Islet of Langerhans (tissue), 1 donor: ENCODE results near the gene SKAP2.

ENCODE experiments used
- FAIRE-seq: peaks from one replicate; lab custom pipeline; 2011; peaks lifted over from hg19 to GRCh38; lab: Jason Lieb, UNC

SKAP2 gene

DNA sequence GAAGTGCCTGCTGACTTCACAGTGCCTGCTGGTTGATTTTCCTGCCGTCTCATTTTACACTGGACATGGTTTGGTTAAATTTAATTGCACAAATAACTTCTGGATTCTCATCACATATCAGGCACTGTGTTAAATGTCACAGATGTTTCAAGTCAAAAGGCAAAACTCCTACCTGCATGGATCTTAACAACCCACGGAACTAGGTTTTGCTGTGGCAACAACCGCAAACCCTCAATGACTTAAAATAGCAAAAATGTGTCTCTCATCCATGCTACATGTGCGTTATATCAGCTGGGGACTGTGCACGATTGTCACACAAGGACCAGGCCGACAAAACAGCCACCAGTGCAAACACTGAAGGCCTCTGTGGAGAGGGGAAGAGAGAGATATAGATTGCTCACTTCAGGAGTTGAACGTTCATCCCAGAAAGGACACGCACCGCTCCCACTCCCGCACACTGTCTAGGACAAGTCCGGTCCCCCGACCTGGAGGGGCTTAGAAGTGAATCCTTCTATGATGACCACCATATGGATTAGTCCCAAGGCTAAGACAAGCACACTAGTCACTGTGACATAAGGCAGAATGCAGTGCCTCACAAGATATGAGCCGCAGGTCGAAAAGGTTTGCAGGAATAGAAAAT, 233.3 kb downstream of the SKAP2 start:
- no peak for FAIRE-seq

DNA sequence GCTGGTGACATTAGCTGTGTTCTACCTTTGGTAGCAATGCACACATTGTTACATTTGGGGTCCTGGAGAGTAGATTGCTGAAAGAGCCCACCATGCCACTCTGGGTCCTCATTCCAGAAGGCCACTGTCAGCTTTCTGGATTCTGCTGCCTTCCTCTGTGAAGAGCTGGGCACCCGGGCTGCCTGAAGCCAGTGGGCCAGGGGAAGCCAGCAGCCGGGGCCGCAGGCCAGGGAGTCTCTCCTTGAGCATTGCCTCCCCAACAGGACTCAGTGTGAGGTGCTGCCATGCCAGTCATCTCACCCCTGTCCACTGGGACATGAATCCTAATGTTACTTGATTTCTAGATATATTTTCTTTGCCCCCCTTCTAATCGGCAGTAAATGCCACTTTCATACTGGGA, 234.0 kb downstream of the SKAP2 start:
- FAIRE-seq = no peak

DNA sequence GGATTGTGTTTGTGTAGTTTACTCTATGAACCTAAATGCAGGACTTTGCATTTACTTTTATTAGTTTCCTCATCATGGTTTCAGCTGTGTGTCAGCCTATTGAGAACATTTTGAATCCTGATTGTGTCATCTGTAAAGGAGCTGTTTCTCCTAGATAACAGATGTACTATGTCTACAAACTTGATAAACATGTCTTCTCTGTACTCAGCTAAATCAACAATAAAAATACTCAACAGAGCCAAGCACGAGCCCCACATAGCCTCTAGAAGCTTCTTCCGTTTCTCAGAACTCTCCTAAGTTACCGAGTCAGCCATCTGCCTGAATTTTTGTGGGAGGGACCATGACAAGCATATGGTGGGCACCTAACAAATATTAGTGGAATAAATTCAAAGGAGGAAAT, 234.7 kb downstream of the SKAP2 start:
- no peak for FAIRE-seq

DNA sequence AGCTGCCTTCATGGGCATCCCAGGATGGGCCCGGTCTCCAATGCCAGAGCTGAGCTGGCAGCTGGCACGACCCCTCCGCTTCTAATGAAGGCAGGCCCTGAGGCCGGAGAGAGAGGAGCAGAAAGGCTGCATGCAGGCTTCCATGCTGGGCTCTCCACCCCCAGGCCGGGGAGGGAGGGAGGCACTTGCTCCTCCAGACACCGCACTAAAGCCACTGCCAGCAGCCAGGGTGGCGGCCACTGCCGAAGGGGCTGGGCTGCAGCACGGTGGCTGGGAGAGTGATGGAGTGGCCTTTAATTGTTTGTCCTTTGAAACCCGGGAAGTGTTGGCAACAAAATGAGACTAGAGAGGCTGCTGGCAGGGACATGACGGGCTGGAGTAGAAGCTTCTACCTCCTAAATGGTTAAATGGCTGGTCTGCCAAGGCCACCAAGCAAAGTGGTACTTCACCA, 236.5 kb downstream of the SKAP2 start:
- no peak for FAIRE-seq

DNA sequence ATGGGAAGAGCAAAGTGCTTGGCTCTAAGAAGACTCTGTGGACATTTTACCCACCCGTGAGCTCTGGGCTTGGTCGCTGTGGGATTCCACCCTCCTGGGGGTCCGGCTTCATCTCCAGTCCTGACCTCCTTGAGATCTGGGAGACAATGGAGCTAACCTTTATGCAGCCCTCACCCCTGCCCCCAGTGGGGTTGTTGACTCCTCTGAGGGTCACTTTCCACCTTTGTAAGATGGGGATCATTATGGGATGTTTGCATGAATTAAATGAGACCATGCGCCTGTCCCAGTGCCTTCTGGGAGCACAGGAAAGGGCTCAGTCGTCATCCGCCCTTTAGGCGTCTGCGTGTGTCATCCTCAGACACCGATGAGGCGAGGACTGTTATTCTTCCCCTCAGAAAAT, 237.2 kb downstream of the SKAP2 start:
- FAIRE-seq = no peak

DNA sequence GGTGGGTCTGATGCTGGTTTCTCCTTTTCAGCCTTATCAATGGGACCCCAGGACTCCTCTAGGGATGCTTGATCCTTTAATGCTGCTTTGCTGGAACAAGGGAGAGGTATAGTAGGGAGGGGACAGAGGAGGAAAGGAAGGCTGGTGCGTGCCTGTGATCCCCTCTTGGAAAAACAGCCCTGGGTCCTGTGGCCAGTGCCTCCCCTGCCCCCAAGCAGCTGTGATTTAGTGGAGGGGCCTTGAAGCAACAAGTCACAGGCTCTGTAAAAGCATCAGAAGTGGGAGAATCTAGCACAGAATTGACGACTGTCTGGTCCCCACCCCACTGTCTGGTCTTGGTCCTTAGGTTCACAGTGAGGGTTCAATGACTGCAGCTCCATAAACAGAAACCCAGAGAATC, 237.7 kb downstream of the SKAP2 start:
- FAIRE-seq = no peak

DNA sequence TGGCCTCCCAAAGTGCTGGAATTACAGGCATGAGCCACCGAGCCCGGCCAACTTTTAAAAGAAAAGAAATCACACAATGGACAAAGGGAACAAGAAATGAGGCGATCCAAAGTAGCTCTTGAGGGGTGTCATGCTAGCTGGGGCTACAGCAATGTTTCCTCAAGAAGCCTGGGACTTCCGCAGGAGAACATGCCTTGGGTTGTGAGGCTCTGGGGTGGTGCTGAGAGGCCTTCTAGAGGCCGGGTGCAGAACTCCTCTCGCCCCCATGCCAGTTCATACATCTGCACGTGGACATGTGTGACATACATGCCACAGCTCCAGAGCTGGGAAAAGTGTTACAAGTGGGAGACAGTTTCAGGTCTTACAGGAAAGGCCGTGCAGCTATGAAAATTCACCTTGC, 238.2 kb downstream of the SKAP2 start:
- FAIRE-seq = no peak

DNA sequence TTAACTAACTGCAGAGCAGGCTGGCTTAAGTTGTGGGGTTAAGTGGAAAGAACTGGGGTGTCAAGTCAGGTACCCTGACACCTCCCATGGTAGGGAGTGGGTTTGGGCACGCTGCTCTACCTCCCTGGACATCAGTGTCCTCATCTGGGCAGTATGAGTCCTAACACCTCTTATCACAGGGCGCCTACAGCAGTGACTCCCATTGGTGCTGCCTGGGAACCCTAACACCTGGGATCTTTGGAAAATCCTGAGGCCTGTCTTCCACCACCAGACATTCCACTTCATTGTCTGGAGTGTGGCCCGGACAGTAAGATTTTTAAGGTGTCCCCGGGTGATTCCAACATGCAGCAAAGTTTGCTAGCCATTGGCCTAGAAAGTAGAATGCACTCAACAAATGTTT, 239.1 kb downstream of the SKAP2 start:
- FAIRE-seq = no peak

DNA sequence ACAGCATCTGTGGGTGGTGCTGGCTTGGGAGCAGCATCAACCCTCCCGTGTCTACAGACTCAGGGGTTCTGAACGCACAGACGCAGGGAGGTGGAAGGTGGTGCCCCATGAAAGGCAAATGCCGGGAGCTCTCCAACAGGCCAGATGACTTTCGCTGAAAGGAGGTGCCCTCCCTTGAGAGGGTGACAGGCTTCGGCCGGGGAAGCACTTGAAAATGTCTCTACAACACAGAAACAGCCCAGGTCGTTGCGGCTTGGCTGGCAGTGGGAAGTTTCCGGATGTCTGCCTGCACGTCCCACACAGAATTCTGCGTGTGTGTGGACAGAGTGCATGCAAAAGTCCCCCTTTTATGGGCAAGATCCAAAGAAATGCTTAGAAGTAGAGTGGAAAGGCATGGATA, 239.6 kb downstream of the SKAP2 start:
- no peak for FAIRE-seq

DNA sequence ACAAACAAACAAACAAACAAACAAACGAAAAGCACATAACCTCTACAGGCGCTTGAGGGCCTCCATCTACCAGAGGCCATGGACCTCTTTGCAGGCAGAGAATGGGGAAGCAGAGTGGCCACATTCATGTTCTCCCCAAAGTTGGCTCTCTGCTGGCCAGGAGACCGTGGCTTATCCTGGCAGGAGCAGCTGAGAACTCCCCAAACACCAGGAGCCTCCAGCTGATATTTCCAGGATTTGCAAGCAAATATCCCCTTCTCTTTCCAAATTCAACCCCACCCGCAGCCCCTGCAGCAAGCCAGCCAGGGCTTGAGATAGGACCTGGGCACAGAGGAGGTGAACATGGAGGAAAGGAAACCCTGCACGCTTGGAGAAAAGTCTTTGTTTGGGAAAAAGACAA, 240.0 kb downstream of the SKAP2 start:
- no peak for FAIRE-seq

DNA sequence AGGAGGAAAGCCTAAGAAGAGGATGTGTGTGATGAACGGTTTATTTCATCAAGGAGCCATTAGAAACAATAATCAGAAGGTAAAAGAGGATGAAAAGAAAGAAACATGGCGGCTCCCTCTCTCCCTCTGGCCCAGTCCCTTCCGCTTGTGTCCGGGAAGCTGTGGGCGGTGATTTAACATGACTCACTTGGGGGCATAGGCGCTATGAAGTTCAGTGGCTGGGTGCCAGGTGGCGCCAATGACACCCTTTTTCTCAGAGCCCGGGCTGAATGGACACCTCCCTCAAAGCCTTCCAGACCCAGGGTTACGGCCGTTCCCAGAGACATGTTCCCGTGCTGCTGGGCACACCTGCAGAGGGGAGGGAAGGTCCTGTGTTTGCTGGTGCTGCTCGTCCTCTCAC, 244.0 kb downstream of the SKAP2 start:
- no peak for FAIRE-seq

DNA sequence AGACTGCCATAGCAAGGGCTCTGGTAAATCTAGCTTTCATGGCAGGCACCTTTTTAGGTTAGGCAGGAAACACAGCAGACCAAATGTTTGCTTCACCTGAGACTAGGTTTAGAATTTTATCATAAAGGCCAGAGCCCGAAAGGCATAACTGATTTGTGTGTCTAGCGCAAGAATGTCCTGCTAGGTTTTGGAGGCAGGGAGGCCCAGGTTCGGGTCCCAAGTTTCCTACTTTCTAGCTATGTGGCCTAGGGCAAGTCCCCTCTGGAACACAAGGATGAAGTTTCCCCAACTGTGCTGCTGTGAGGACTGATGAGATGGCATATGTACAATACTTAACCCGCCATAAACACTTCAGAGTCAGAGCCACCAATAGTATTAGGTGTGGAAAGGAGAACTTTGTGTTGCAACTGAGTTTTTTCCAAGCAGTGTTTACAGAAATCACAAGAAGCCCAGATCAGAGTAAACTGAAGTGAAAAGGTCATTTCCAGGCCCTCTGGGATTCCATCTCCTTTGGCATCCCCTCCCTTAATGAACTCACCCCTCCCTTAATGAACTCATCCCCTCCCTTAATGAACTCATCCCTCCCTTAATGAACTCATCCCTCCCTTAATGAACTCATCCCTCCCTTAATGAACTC, 244.9 kb downstream of the SKAP2 start:
- FAIRE-seq = no peak

DNA sequence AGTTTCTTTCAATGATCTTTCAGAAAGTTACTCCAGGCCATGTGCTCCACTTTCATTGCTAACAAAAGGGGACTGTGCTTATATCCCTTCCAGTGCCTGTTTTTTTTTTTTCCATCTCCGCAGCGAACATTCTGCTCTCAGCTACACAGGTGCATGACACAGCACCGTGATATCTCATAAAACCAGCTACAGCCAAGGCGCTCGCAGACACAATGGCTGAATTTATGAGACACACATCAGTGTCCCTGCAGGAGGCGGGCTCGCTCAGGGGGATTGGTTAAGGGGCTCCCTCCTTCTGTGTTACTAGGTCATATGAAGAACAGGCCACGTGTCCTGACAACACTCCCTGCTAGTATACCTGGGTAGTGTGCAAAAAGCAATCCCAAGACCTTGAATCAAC, 245.5 kb downstream of the SKAP2 start:
- FAIRE-seq = no peak

DNA sequence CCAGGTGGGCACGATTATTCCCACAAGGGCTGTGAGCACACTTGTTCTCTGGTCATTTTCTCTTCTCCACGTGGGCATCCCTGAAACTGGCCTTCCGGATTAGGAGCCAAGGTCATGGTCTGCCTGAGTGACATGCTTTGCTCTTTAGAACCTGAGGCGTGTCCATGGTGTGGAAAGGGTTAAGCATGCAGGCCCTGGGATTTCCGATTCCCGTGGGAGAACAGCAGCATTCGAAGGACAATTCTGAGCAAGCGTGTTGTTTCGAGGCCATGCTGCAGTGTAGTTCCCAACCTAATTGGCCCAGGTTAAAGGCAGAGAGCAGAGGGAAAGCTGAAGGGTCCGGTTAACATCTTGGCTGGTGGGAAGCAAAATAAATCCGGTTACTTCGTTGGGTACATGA, 245.9 kb downstream of the SKAP2 start:
- FAIRE-seq = no peak
